Limb (tissue), 2 donors: Measurements from ENCODE around the gene HSD17B3.
A peak's percentile ranks its signal among the peaks of the same experiment; 100 is the strongest.
"Not testable (repeated sequence)": the region's sequence is repeated elsewhere in the genome, so short reads cannot be mapped to it uniquely, and the experiment has no call there.

Experiments used
- DNase-seq, 2 donors: peaks; one replicate each; pipeline ENCODE4 v3.0.0-alpha.2; 2016; ENCODE audit errors: extremely low spot score in 2 of 2

Gene HSD17B3

GRCh38 chr9:96236337-96236736 is 65.6 kb downstream of the HSD17B3 start:
- DNase-seq, result not testable (repeated sequence)

GRCh38 chr9:96232539-96233241 is 69.3 kb downstream of the HSD17B3 start:
- peak; percentile 63 to 81 for DNase-seq

GRCh38 chr9:96232164-96232538 is 69.8 kb downstream of the HSD17B3 start:
- DNase-seq, result no peak

DNA sequence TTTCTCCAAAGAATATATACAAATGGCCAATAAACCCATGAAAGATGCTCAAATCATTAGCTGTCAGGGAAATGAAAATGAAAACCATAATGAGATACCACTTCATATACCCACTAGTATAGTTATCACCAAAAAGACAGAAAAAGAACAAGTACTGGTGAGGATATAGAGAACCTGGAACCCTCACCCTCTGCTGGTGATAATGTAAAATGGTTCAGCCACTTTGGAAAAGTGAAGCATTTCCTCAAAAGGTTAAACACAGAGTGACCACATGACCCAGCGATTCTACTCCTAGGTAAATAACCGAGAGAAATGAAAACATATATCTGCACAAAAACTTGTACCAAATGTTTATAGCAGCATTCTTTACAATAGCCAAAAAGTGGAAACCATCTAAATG is 72.0 kb downstream of the HSD17B3 start:
- DNase-seq, result no peak

- DNase-seq, result no peak
Observed at GRCh38 chr9:96222132-96222531, 79.8 kb downstream of the HSD17B3 start.

GRCh38 chr9:96219900-96220257 is 82.1 kb downstream of the HSD17B3 start:
- DNase-seq, result no peak

DNA sequence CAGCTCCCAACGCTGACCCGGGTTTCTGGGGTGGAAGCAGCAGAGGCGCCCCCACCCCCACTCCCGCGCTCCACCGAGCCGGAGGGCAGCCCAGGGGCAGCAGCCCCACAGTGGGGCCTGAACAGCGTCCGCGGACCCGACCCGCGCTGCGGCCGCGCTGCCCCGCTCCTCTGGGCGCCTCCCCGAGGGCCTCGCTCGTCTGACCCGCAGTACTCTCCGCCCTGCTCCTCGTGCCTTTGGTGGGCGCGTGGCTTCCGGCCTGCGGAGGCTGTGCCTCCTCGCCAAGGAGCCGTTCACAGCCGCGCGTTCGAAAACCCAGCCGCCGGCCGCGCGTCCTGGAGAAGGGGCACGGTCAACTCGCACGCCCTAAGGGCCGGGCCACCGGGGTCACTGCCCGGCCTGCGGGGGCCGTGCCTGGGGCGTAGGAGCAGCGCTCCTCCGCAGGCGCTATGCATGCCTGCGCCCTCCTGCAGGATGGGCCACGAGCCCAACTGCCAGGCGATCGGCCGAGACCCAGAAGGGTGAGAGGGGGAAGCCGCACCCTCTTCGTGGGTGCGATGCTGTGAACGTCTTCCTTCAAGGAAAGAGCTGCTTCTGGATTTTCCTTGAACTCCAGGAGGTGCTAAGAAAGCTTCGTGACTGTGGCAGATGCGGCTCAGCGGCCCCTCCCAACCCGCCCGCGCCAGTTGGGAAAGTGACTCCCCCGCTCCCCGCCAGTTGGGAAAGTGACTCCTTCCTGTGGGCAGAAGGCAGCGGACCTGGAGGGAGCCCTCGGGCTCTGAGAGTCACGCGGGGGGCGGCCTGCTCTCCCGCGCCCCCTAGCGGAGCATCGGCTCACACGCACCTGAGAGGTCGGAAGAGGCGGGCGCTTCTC is 82.7 kb downstream of the HSD17B3 start:
- DNase-seq, result peak in 1 of 2 donors; percentile 73

GRCh38 chr9:96217754-96218693 is 84.0 kb downstream of the HSD17B3 start:
- peak; percentile 81 to 92 for DNase-seq

DNA sequence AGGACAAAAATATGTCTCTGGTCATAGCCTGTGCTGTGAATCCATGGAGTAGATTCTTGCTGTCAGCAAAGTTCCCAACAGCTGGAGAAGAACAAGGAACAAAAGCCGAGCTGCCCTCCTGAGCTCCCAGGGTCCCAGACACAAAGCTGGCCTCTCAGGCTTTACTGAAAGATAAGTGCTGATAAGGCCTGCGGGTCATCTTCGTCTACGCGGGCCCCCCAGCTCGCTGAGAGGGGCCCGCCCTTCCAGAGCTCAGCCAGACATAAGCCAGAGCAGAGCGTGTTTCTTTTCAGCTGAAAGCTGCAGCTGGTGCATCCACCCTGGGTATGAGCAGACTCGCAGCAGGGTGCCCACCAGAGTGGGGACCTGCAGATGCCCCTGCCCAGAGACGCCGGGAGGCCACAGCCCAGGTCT is 84.7 kb downstream of the HSD17B3 start:
- DNase-seq, result peak in 1 of 2 donors; percentile 51

DNA sequence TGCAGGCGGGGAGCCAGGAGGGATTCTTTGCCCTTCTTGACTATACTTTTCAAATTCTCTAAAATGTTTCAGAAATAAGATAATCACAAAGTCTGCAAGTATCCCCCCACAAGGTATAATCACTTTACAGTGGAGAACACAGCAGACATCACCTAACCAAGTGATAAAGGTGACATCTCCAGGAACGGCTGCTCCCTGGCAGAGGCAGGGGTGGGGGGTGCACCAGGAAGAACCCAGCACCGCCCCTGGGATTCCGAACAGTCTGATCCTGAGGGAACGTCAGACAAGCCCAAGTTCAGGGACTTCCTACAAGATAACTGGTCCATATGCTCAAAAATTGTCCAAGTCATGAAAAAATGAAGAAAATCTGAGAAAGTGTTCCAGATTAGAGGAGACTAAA is 85.4 kb downstream of the HSD17B3 start:
- DNase-seq, result no peak

- no peak for DNase-seq
Observed at GRCh38 chr9:96215841-96216240, 86.1 kb downstream of the HSD17B3 start.

GRCh38 chr9:96214635-96215034 is 87.3 kb downstream of the HSD17B3 start:
- no peak for DNase-seq

GRCh38 chr9:96209407-96210271 is 92.3 kb downstream of the HSD17B3 start:
- no peak for DNase-seq

DNA sequence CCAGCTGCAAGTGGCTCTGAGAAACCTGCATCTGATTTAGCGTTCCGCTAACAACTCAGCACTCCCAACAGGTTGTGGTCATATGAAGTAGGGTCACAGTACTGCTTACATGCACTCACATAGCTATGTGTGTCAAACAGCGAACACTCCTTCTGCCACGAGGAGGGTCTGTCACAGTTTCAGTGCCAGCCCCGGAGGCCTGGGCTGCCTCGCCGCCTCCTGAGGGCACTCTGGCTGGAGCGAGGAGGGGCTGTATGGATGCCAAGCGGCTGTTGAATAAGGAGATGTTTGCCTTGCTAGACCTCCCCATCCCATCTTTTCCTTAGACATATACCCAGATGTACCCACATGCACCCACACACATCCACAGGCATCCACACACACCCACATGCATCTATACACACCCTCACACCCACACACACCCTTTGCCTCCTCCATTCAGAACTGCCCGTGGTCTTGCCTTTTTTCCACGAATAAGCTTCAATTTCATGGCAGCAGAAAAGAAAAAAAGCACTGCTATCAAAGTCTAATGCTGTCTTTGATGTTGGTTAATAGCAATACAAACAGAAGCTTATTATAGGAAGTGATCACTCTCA is 95.7 kb downstream of the HSD17B3 start:
- no peak for DNase-seq

DNA sequence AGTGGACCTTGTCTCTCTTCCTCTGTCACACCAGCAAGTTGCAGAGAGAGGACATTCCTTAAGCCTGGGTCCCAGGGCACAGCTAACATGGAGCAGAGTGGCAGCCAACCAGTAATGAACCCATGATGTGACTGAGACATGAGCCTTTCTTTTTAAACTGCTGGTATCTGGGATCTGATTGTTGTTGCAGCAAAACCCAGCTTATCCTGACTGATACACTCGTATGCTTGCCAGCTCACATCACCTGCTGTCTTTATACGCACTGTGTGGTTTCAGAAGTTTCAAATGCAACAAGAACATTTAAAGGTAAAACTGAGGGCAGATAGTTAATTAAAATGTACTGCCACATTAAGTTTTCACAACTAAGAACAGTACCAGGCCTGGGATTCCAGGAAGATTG is 97.1 kb downstream of the HSD17B3 start:
- DNase-seq, result no peak

DNA sequence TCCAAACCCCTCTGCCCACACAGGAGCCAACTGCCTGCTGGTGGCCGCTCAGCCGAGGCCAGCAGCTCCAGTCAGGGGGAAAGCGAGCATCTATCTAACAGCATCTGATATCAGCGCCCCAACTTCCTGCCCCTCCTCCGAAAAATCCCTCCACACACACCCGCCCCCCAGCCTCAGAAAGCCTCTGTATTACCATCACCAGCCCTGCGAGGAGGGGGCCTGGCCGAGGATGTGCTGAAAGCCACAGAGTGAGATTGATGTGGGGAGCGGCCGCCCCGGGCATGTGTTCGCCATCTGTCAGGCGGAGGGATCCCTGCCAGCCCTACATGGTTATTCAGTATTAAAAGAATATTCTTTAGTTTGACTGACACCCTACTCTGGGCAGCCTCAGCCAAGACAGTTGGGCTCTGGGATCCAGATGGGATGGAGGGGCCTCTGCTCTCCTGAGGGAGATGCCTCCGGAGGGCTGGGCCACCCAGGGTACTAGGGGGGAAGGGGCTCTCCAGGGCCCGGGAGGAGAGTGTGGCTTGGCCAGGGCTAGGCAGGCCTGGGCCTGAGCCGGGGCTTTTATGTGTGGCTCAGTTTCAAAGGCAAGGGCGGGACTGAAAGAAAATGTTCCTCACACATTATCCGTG is 98.0 kb downstream of the HSD17B3 start:
- peak; percentile 78 to 84 for DNase-seq

DNA sequence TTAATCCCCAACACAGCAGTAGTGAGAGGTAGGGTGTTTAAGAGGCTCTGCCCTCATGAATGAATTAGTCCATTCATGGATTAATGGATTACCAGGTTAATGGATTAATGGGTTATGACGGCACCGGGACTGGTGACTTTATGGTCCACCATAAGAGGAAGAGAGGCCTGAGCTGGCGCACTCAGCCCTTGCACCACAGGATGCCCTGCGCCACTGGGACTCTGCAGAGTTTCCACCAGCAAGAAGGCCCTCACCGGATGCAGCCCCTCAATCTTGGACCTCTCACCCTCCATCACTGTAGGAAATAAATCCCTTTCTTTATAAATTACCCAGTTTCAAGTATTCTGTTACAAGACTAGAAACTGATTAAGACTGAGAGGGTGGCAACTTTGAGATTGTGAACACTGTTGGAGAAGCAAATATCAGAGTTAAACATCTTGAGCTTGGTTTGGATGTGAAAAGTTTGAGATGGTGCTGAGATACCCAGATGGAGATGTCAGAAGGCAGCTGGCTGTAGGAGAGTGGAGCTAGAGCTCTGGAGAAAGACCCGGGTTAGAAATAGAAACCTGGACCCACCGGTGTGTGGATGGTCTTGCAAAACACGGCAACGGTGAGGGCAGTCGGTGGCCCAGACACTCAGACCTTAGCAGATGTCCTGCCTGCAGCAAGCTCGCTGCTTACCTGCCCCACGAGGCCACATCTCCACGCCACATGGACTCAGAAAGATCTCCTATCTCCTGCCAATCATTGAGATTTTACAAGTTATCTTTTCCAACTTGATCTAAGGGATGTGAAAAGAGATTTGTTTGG is 98.8 kb downstream of the HSD17B3 start:
- no peak for DNase-seq

DNA sequence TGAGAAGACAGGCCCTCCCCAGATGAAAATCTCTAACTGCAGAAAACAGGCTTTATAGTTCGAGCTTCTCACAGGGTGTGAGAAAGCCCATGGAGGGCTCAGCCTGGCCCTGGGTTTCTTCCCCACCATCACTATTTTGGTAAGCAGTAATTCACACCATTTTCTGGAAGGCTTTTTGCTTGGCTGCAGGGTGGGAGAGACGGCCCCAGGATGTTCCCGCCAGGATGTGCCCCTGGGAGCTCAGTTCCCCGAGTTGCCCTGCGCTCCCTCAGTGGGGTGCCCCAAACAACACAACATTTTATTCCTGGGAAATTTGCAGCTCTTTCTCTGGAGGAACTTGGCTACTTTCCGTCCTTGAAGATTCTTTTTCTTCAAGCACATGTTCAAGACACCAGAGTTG is 100.8 kb downstream of the HSD17B3 start:
- DNase-seq, result no peak

GRCh38 chr9:96199006-96199405 is 103.0 kb downstream of the HSD17B3 start:
- DNase-seq, result no peak
